GM12878 (cell line): ENCODE results near the gene B3GNT9. TPM values are rescaled to one million over a fixed set of nuclear protein-coding genes. Genes with fewer than 3 reads are reported as not detected.

Source experiments
- ATAC-seq: fragments of 200-7000 bp; cut with Tn5 transposase; 3 replicates; pipeline ENCODE4 v1.9.1; 2020; ENCODE audit warnings: mild to moderate bottlenecking, moderate library complexity
- BruUV-seq: library from RNA; stranded (reverse); fragments of 400-500 nt; replicated peaks from 2 replicates; lab custom pipeline; 2021; lab: Mats Ljungman, UMichigan
- CTCF ChIA-PET: fragments of 300-600 bp; sonication (Branson Sonifier 250); formaldehyde crosslinking; extraction: SDS; loops from one replicate; lab custom pipeline; 2021; ENCODE audit warnings: inconsistent platforms; lab: Yijun Ruan, JAX
- POLR2A ChIA-PET: fragments of 350-600 bp; formaldehyde crosslinking; extraction: SDS; loops from one replicate; lab custom pipeline; 2021; ENCODE audit warnings: inconsistent platforms; lab: Charles Lee
- RAD21 ChIA-PET: fragments of 300-600 bp; sonication (Branson Sonifier 250); formaldehyde crosslinking; loops from one replicate; lab custom pipeline; 2023; ENCODE audit warnings: antibody characterized with exemption; ENCODE audit not compliant: unreplicated experiment; lab: Charles Lee
- SMC1A ChIA-PET: fragments of 300-600 bp; sonication (Branson Sonifier 250); formaldehyde crosslinking; loops from one replicate; lab custom pipeline; 2023; ENCODE audit not compliant: unreplicated experiment, uncharacterized antibody; lab: Charles Lee
- DNase-seq: peaks from one replicate; pipeline ENCODE4 v3.0.0-alpha.2; 2011; ENCODE audit warnings: low read depth, low spot score
- FAIRE-seq: peaks from 3 replicates; lab custom pipeline; 2011; peaks lifted over from hg19 to GRCh38; lab: Jason Lieb, UNC
- H2AFZ ChIP-seq: 2 replicates; pipeline ENCODE4 v1.6.0; 2011; ENCODE audit warnings: low read depth, low read length, control low read depth; ENCODE audit not compliant: control insufficient read depth
- H3K27ac ChIP-seq: 2 replicates; pipeline ENCODE4 v1.5.1; 2011; ENCODE audit warnings: control low read depth; ENCODE audit not compliant: control insufficient read depth, insufficient read depth
- H3K27me3 ChIP-seq, 2 experiments: replicated peaks in 1 of 2; 2 replicates each; pipeline versions ENCODE4 v1.6.0 to v1.6.1; 2011; ENCODE audit warnings: low read length in 1 of 2; ENCODE audit not compliant: control insufficient read depth in 2 of 2, insufficient read depth in 2 of 2
- H3K36me3 ChIP-seq, 2 experiments: 2 replicates each; pipeline ENCODE4 v1.5.1; 2011; ENCODE audit warnings: low read length in 1 of 2; ENCODE audit not compliant: control insufficient read depth in 2 of 2, insufficient read depth in 2 of 2
- H3K4me1 ChIP-seq: 2 replicates; pipeline ENCODE4 v1.6.1; 2011; ENCODE audit warnings: mild to moderate bottlenecking, low read length, moderate library complexity, mixed read lengths; ENCODE audit not compliant: control insufficient read depth, insufficient read depth
- H3K4me2 ChIP-seq: 2 replicates; pipeline ENCODE4 v1.6.0; 2011; ENCODE audit warnings: control low read depth; ENCODE audit not compliant: control insufficient read depth, insufficient read depth
- H3K4me3 ChIP-seq: fragments of 200-600 bp; sonication (generic); 2 replicates; pipeline ENCODE4 v1.5.1; 2016
- H3K79me2 ChIP-seq: 2 replicates; pipeline ENCODE4 v1.6.0; 2011; ENCODE audit warnings: low read length; ENCODE audit not compliant: control insufficient read depth, insufficient read depth
- H3K9ac ChIP-seq: 2 replicates; pipeline ENCODE4 v1.8.0; 2011; ENCODE audit warnings: low read length, control low read depth, mixed read lengths; ENCODE audit not compliant: control insufficient read depth, insufficient read depth
- H3K9me3 ChIP-seq: replicated peaks from 3 replicates; pipeline ENCODE4 v1.5.1; 2011; ENCODE audit warnings: mild to moderate bottlenecking, low read length; ENCODE audit not compliant: control insufficient read depth, insufficient read depth
- H4K20me1 ChIP-seq: 2 replicates; pipeline ENCODE4 v1.6.0; 2011; ENCODE audit not compliant: control insufficient read depth, insufficient read depth
- CHD1 ChIP-seq: IDR thresholded peaks from 2 replicates; pipeline ENCODE4 v1.6.1; 2012; ENCODE audit warnings: low read depth, low read length, improper control_type of control experiment
- ELK1 ChIP-seq: IDR thresholded peaks from 2 replicates; pipeline ENCODE4 v1.6.1; 2012; ENCODE audit warnings: low read depth, low read length, improper control_type of control experiment
- GABPA ChIP-seq: IDR thresholded peaks from 2 replicates; pipeline ENCODE4 v1.6.1; 2014; ENCODE audit warnings: antibody characterized with exemption, low read depth, mild to moderate bottlenecking, inconsistent platforms
- GATAD2B ChIP-seq: fragments of 450-650 bp; conservative IDR thresholded peaks from 2 replicates; pipeline ENCODE4 v1.6.1; 2017; ENCODE audit warnings: low read depth, mild to moderate bottlenecking, moderate library complexity
- IKZF1 ChIP-seq: fragments of 450-650 bp; conservative IDR thresholded peaks from 2 replicates; pipeline ENCODE4 v1.6.1; 2017; ENCODE audit warnings: antibody characterized with exemption, mild to moderate bottlenecking
- MLLT1 ChIP-seq: fragments of 450-650 bp; IDR thresholded peaks from 2 replicates; pipeline ENCODE4 v1.6.1; 2016; ENCODE audit warnings: mild to moderate bottlenecking
- NFIC ChIP-seq: IDR thresholded peaks from 2 replicates; pipeline ENCODE4 v1.6.1; 2012; ENCODE audit warnings: low read depth, mild to moderate bottlenecking, inconsistent platforms, low read length, moderate library complexity
- NKRF ChIP-seq: fragments of 450-650 bp; conservative IDR thresholded peaks from 2 replicates; pipeline ENCODE4 v1.6.1; 2017; ENCODE audit warnings: mild to moderate bottlenecking, moderate library complexity
- NR2F1 ChIP-seq: fragments of 450-650 bp; conservative IDR thresholded peaks from 2 replicates; pipeline ENCODE4 v1.6.1; 2017; ENCODE audit warnings: mild to moderate bottlenecking
- PAX5 ChIP-seq: IDR thresholded peaks from 2 replicates; pipeline ENCODE4 v1.6.1; 2011; ENCODE audit warnings: low read depth, low read length, borderline replicate concordance
- SMARCA5 ChIP-seq: fragments of 450-650 bp; IDR thresholded peaks from 2 replicates; pipeline ENCODE4 v1.6.1; 2017; ENCODE audit warnings: mild to moderate bottlenecking
- SREBF1 ChIP-seq: IDR thresholded peaks from 2 replicates; pipeline ENCODE4 v1.6.1; 2012; ENCODE audit warnings: mild to moderate bottlenecking, low read length
- ZBED1 ChIP-seq: IDR thresholded peaks from 2 replicates; pipeline ENCODE4 v1.6.1; 2016; ENCODE audit warnings: borderline replicate concordance
- ZBTB40 ChIP-seq: fragments of 450-650 bp; IDR thresholded peaks from 2 replicates; pipeline ENCODE4 v1.6.1; 2016; ENCODE audit warnings: mild to moderate bottlenecking, moderate library complexity, borderline replicate concordance
- WGBS: methylation state at CpG from one replicate; pipeline ENCODE4 v1.1.6; 2016; ENCODE audit warnings: low lambda C conversion rate; ENCODE audit not compliant: insufficient replicate concordance, insufficient coverage; ENCODE audit errors: missing lambda C conversion rate; 5-methylcytosine and 5-hydroxymethylcytosine counted together
- in situ Hi-C: fragments of 300-500 bp; cut with MboI; formaldehyde crosslinking; loops from 9 replicates; pipeline ENCODE4 v1.14.3; 2018; ENCODE audit warnings: mixed read lengths
- intact Hi-C: fragments of 100-400 bp; cut with micrococcal nuclease; formaldehyde crosslinking; loops from one replicate; pipeline ENCODE4 v1.14.2; 2022; ENCODE audit not compliant: unreplicated experiment
- polyA plus RNA-seq, 11 experiments: library from polyadenylated mRNA; depleted of rRNA in 4 of 11; unstranded in 6 of 11; stranded (reverse) in 5 of 11; fragments of >200 nt; fragmentation: Nextera tagmentation in 4 of 11; fragmentation: Illumina TruSeq in 1 of 11; extraction: Ambion mirVana in 4 of 11; extraction: Trizol in 1 of 11; gene quantifications; 1 replicate in 1 of 11; 2 replicates in 10 of 11; pipeline versions ENCODE4 v1.2.1 to v1.2.3, GENCODE V29; 2011 to 2016; ENCODE audit warnings: inconsistent platforms in 2 of 11, missing spikeins in 2 of 11, low read depth in 1 of 11
- total RNA-seq, 4 experiments: library from RNA; depleted of rRNA in 3 of 4; stranded (reverse); fragments of >200 nt in 3 of 4; fragmentation: Illumina TruSeq in 1 of 4; extraction: Trizol in 1 of 4; gene quantifications; 2 replicates each; pipeline versions ENCODE4 v1.2.1 to v1.2.3, GENCODE V29; 2013 to 2021

Gene B3GNT9
- total and polyA plus RNA-seq, 10 of the 15 experiments (the other 5 are each of a cell fraction or from before 2014, with no cell fraction given) = 0.08 to 5.0 (median 1.9) TPM

GRCh38 chr16:67170949-67171649 is 20.3 kb upstream of the B3GNT9 start:
- peak overlapping the region; percentile 69; the same call in 1 of the 2 replicates for H3K9ac ChIP-seq
- WGBS = 67% methylated on average over 14 of the region's 14 CpGs
- H3K4me3 ChIP-seq = peak overlapping the region; percentile 73
- in situ Hi-C loops (no loop called here), intact Hi-C loops (no loop called here)
- RAD21 ChIA-PET = interaction anchor here (0.9 to 4.1 kb wide), 10 partner anchors 9 to 153 kb away, joined by 3 to 48 read pairs (median 4); partner anchors contain the start of genes E2F4, FBXL8, FHOD1 and TMEM208
- POLR2A ChIA-PET = interaction anchor here (0.7 to 10.9 kb wide), 8 partner anchors 10 to 153 kb away, joined by 3 to 137 read pairs (median 4); partner anchors contain the start of genes FBXL8, FHOD1, HSF4 and TRADD
- no peaks in the 10 kb centered on the region for H4K20me1 ChIP-seq
- peak; percentile 41 for FAIRE-seq
- H3K36me3 ChIP-seq = no peaks in the 10 kb centered on the region
- peak overlapping the region; percentile 50 for H3K27ac ChIP-seq
- SMC1A ChIA-PET = interaction anchor here (1.0 to 4.1 kb wide), 3 partner anchors 12 to 153 kb away, joined by 3 to 48 read pairs (median 6); partner anchors contain the start of genes FBXL8 and TRADD
- H3K4me1 ChIP-seq = peaks cover 43% of the 10 kb centered on the region
- CTCF ChIA-PET = interaction anchor here (0.8 to 5.4 kb wide), 11 partner anchors 8 to 215 kb away, joined by 3 to 60 read pairs (median 5); partner anchors contain the start of genes B3GNT9, EXOC3L1, FBXL8 and MATCAP1
- peaks cover 0 to 5% of the 10 kb centered on the region in 2 experiments; a peak in 2 of 4 replicates for H3K27me3 ChIP-seq
- peak overlapping the region; percentile 74 for H2AFZ ChIP-seq
- DNase-seq = no peak
- BruUV-seq = TSS peak; percentile 58
- H3K79me2 ChIP-seq = no peaks in the 10 kb centered on the region
- peak; percentile 12 for ATAC-seq
- H3K4me2 ChIP-seq = peak overlapping the region; percentile 95
- no peaks in the 10 kb centered on the region for H3K9me3 ChIP-seq
- TF ChIP-seq IKZF1 = 0 out of 2 replicates have a peak, but pooled peaks have one; percentile 36
- TF ChIP-seq GABPA = no peak
- no peak for TF ChIP-seq ZBED1
- no peak for TF ChIP-seq SREBF1
- no peak for TF ChIP-seq CHD1
- TF ChIP-seq NFIC = no peak
- TF ChIP-seq ZBTB40 = peak; percentile 50; the same call in 1 of the 2 replicates
- TF ChIP-seq NR2F1 = peak; percentile 56; the same call in 1 of the 2 replicates
- no peak for TF ChIP-seq PAX5
- TF ChIP-seq SMARCA5 = 0 out of 2 replicates have a peak, but pooled peaks have one; percentile 30
- no peak for TF ChIP-seq NKRF
- TF ChIP-seq GATAD2B = 0 out of 2 replicates have a peak, but pooled peaks have one; percentile 23
- TF ChIP-seq MLLT1 = peak; percentile 97
- no peak for TF ChIP-seq ELK1
